HEK293 (cell line): ENCODE measurements around the gene SLC25A25.

Experiments used
- CTCF ChIA-PET: fragments of 350-600 bp; formaldehyde crosslinking; extraction: SDS; loops from one replicate; lab custom pipeline; 2021; ENCODE audit warnings: antibody characterized with exemption; lab: Yijun Ruan, JAX
- POLR2A ChIA-PET: fragments of 300-600 bp; formaldehyde crosslinking; extraction: SDS; loops from one replicate; lab custom pipeline; 2020; ENCODE audit warnings: antibody characterized with exemption, inconsistent platforms; lab: Yijun Ruan, JAX
- H3K27ac ChIP-seq: fragments of 200-500 bp; sonication (Bioruptor generic); 2 replicates; pipeline ENCODE4 v1.5.1; 2014; ENCODE audit warnings: low read depth, low read length, control low read depth, inconsistent platforms; ENCODE audit errors: extremely low read depth
- H3K36me3 ChIP-seq, 2 experiments: fragments of 200-500 bp in 1 of 2; sonication (Bioruptor generic) in 1 of 2; 1 replicate in 1 of 2; 2 replicates in 1 of 2; pipeline ENCODE4 v1.5.1; 2014 to 2017; ENCODE audit warnings: inconsistent platforms in 2 of 2, low read length in 2 of 2; ENCODE audit not compliant: control insufficient read depth in 2 of 2, insufficient read depth in 1 of 2
- H3K4me1 ChIP-seq: fragments of 200-500 bp; sonication (Bioruptor generic); 2 replicates; pipeline ENCODE4 v1.5.1; 2014; ENCODE audit warnings: mild to moderate bottlenecking, low read length, inconsistent platforms; ENCODE audit not compliant: control insufficient read depth, insufficient read depth
- H3K4me3 ChIP-seq: 2 replicates; pipeline ENCODE4 v1.5.1; 2011; ENCODE audit warnings: low read depth, mild to moderate bottlenecking, control low read depth, low read length, moderate library complexity
- H3K9me3 ChIP-seq: fragments of 200-500 bp; sonication (Bioruptor generic); 2 replicates; pipeline ENCODE4 v1.5.1; 2014; ENCODE audit warnings: low read depth, low read length, inconsistent platforms; ENCODE audit not compliant: control insufficient read depth, insufficient read depth
- ATF2 ChIP-seq: fragments of 450-650 bp; formaldehyde crosslinking; IDR thresholded peaks from 2 replicates; pipeline ENCODE4 v1.5.1; 2016; ENCODE audit warnings: missing biosample characterization, missing genetic modification characterization, low read depth
- KLF7 ChIP-seq: fragments of 450-650 bp; formaldehyde crosslinking; IDR thresholded peaks from 2 replicates; pipeline ENCODE4 v1.5.1; 2016; ENCODE audit warnings: missing biosample characterization, missing genetic modification characterization, borderline replicate concordance
- MYNN ChIP-seq: fragments of 450-650 bp; formaldehyde crosslinking; IDR thresholded peaks from 2 replicates; pipeline ENCODE4 v1.5.1; 2016; ENCODE audit warnings: missing biosample characterization, missing genetic modification characterization, borderline replicate concordance
- PRDM10 ChIP-seq: fragments of 450-650 bp; formaldehyde crosslinking; IDR thresholded peaks from 2 replicates; pipeline ENCODE4 v1.5.1; 2016; ENCODE audit warnings: missing biosample characterization, missing genetic modification characterization
- YY2 ChIP-seq: fragments of 450-650 bp; formaldehyde crosslinking; IDR thresholded peaks from 2 replicates; pipeline ENCODE4 v1.5.1; 2016; ENCODE audit warnings: missing biosample characterization, missing genetic modification characterization
- ZBTB11 ChIP-seq: fragments of 450-650 bp; formaldehyde crosslinking; conservative IDR thresholded peaks from 2 replicates; pipeline ENCODE4 v1.5.1; 2016; ENCODE audit warnings: low read depth, missing biosample characterization, missing genetic modification characterization
- ZBTB26 ChIP-seq: fragments of 450-650 bp; formaldehyde crosslinking; optimal IDR thresholded peaks from 2 replicates; pipeline ENCODE3; 2016; ENCODE audit warnings: missing biosample characterization, mild to moderate bottlenecking, missing genetic modification characterization
- ZNF311 ChIP-seq: fragments of 450-650 bp; formaldehyde crosslinking; IDR thresholded peaks from 2 replicates; pipeline ENCODE4 v1.5.1; 2017; ENCODE audit warnings: missing biosample characterization, missing genetic modification characterization, borderline replicate concordance
- ZNF521 ChIP-seq: fragments of 450-650 bp; formaldehyde crosslinking; IDR thresholded peaks from 2 replicates; pipeline ENCODE4 v1.5.1; 2017; ENCODE audit warnings: missing biosample characterization, mild to moderate bottlenecking, missing genetic modification characterization
- ZNF610 ChIP-seq: fragments of 450-650 bp; formaldehyde crosslinking; IDR thresholded peaks from 2 replicates; pipeline ENCODE4 v1.5.1; 2016; ENCODE audit warnings: missing biosample characterization, missing genetic modification characterization, borderline replicate concordance
- ZNF654 ChIP-seq: fragments of 450-650 bp; formaldehyde crosslinking; IDR thresholded peaks from 2 replicates; pipeline ENCODE4 v1.5.1; 2016; ENCODE audit warnings: low read depth, missing biosample characterization, missing genetic modification characterization
- ZNF843 ChIP-seq: fragments of 450-650 bp; formaldehyde crosslinking; IDR thresholded peaks from 2 replicates; pipeline ENCODE4 v1.5.1; 2016; ENCODE audit warnings: missing biosample characterization, missing genetic modification characterization

The SLC25A25 gene

GRCh38 chr9:128152133-128153059, 84.4 kb downstream of the SLC25A25 start:
- no peak overlapping the region for H3K4me3 ChIP-seq
- TF ChIP-seq PRDM10 (no peak), ZNF843 (tag by site-specific recombination) (no peak), YY2 (no peak), ZNF654 (tag by site-specific recombination) (no peak), ZNF311 (tag by site-specific recombination) (no peak), ZNF610 (tag by site-specific recombination) (no peak), ATF2 (tag by site-specific recombination) (no peak), KLF7 (tag by site-specific recombination) (no peak), ZBTB11 (tag by site-specific recombination) (no peak), ZNF521 (tag by site-specific recombination) (no peak), MYNN (tag by site-specific recombination) (no peak), ZBTB26 (tag by site-specific recombination) (no peak)
- TF ChIP-seq, all 188 proteins: peak for 0
- ChIA-PET POLR2A (interaction anchor here (0.6 to 2.4 kb wide), 2 partner anchors 7 to 143 kb away, joined by 4 to 9 read pairs; partner anchors contain the start of gene BBLN), CTCF (interaction anchor here (0.5 to 2.2 kb wide), 6 partner anchors 28 to 659 kb away, joined by 3 to 9 read pairs (median 4); partner anchors contain the start of gene SLC25A25)
- Histone ChIP-seq H3K36me3 (no peaks in the 10 kb centered on the region), H3K27ac (no peak overlapping the region), H3K4me1 (no peaks in the 10 kb centered on the region), H3K9me3 (no peaks in the 10 kb centered on the region)
